Measurements from ENCODE around the gene TAOK1. TPM values are rescaled to one million over a fixed set of nuclear protein-coding genes. Genes with fewer than 3 reads are reported as not detected.

Gene TAOK1
- total RNA-seq, 1 donor from 2014 or later, result 100 TPM

GRCh38 chr17:29358416-29358815 lies 31.7 kb upstream of the TAOK1 start:
- Histone ChIP-seq H3K79me2 (ENCODE audit: insufficient read depth, low read length) (no peaks in the 10 kb centered on the region), H3K4me1 (ENCODE audit: insufficient read depth, low read length) (no peaks in the 10 kb centered on the region), H4K20me1 (ENCODE audit: insufficient read depth, low read length) (no peaks in the 10 kb centered on the region), H3K9me3 (ENCODE audit: insufficient read depth, low read depth, low read length) (no peaks in the 10 kb centered on the region), H3K36me3 (ENCODE audit: insufficient read depth, low read length) (no peaks in the 10 kb centered on the region), H3K9ac (ENCODE audit: low read length) (no peak overlapping the region), H3K4me2 (ENCODE audit: low read length) (no peak overlapping the region), H3K4me3 (ENCODE audit: insufficient read depth, low read depth, low read length) (no peak overlapping the region), H3K27ac (ENCODE audit: low read depth, low read length) (no peak overlapping the region), H2AFZ (ENCODE audit: low read depth, low read length) (no peak overlapping the region), H3K27me3 (ENCODE audit: insufficient read depth, low read length) (no peaks in the 10 kb centered on the region)
- FAIRE-seq, result no peak
- no peaks in the 10 kb centered on the region for H3K9me3 Mint-ChIP-seq (ENCODE audit: unreplicated experiment)
- H3K4me3 Mint-ChIP-seq (ENCODE audit: unreplicated experiment), result no peak overlapping the region
- DNase-seq (ENCODE audit: low read depth), result peak; percentile 44
- peaks cover 2% of the 10 kb centered on the region for H3K4me1 Mint-ChIP-seq (ENCODE audit: low read depth, unreplicated experiment)
- H3K27me3 Mint-ChIP-seq (ENCODE audit: low read depth, unreplicated experiment), result no peaks in the 10 kb centered on the region
- TF ChIP-seq CTCF (IDR thresholded peaks at IDR 0.05; ENCODE audit: insufficient read depth, low read depth, low read length) (no peak), EZH2 (IDR thresholded peaks at IDR 0.05; ENCODE audit: insufficient read depth, low read length) (no peak)
- H3K27ac Mint-ChIP-seq (ENCODE audit: unreplicated experiment), result no peak overlapping the region
- no peaks in the 10 kb centered on the region for H3K36me3 Mint-ChIP-seq (ENCODE audit: low read depth, unreplicated experiment)

- Mint-ChIP-seq H3K27me3 (ENCODE audit: low read depth, unreplicated experiment) (no peaks in the 10 kb centered on the region), H3K4me3 (ENCODE audit: unreplicated experiment) (no peak overlapping the region), H3K9me3 (ENCODE audit: unreplicated experiment) (no peaks in the 10 kb centered on the region), H3K4me1 (ENCODE audit: low read depth, unreplicated experiment) (peaks cover 2% of the 10 kb centered on the region), H3K36me3 (ENCODE audit: low read depth, unreplicated experiment) (no peaks in the 10 kb centered on the region), H3K27ac (ENCODE audit: unreplicated experiment) (no peak overlapping the region)
- Histone ChIP-seq H3K4me2 (ENCODE audit: low read length) (no peak overlapping the region), H3K9me3 (ENCODE audit: insufficient read depth, low read depth, low read length) (no peaks in the 10 kb centered on the region), H3K79me2 (ENCODE audit: insufficient read depth, low read length) (no peaks in the 10 kb centered on the region), H3K36me3 (ENCODE audit: insufficient read depth, low read length) (no peaks in the 10 kb centered on the region), H2AFZ (ENCODE audit: low read depth, low read length) (no peak overlapping the region), H3K27me3 (ENCODE audit: insufficient read depth, low read length) (no peaks in the 10 kb centered on the region), H3K27ac (ENCODE audit: low read depth, low read length) (no peak overlapping the region), H3K4me3 (ENCODE audit: insufficient read depth, low read depth, low read length) (no peak overlapping the region), H4K20me1 (ENCODE audit: insufficient read depth, low read length) (no peaks in the 10 kb centered on the region), H3K9ac (ENCODE audit: low read length) (no peak overlapping the region), H3K4me1 (ENCODE audit: insufficient read depth, low read length) (no peaks in the 10 kb centered on the region)
- TF ChIP-seq EZH2 (IDR thresholded peaks at IDR 0.05; ENCODE audit: insufficient read depth, low read length), result no peak
- TF ChIP-seq CTCF (IDR thresholded peaks at IDR 0.05; ENCODE audit: insufficient read depth, low read depth, low read length), result no peak
- FAIRE-seq (no peak), DNase-seq (ENCODE audit: low read depth) (no peak)
Measured at GRCh38 chr17:29359777-29360176, 30.4 kb upstream of the TAOK1 start.

GRCh38 chr17:29363716-29364115 lies 26.4 kb upstream of the TAOK1 start:
- Mint-ChIP-seq H3K4me3 (ENCODE audit: unreplicated experiment) (no peak overlapping the region), H3K27me3 (ENCODE audit: low read depth, unreplicated experiment) (no peaks in the 10 kb centered on the region), H3K9me3 (ENCODE audit: unreplicated experiment) (no peaks in the 10 kb centered on the region), H3K4me1 (ENCODE audit: low read depth, unreplicated experiment) (no peaks in the 10 kb centered on the region), H3K36me3 (ENCODE audit: low read depth, unreplicated experiment) (no peaks in the 10 kb centered on the region), H3K27ac (ENCODE audit: unreplicated experiment) (no peak overlapping the region)
- Histone ChIP-seq H3K79me2 (ENCODE audit: insufficient read depth, low read length) (no peaks in the 10 kb centered on the region), H3K9ac (ENCODE audit: low read length) (no peak overlapping the region), H3K9me3 (ENCODE audit: insufficient read depth, low read depth, low read length) (no peaks in the 10 kb centered on the region), H3K4me2 (ENCODE audit: low read length) (no peak overlapping the region), H2AFZ (ENCODE audit: low read depth, low read length) (no peak overlapping the region), H3K27ac (ENCODE audit: low read depth, low read length) (no peak overlapping the region), H4K20me1 (ENCODE audit: insufficient read depth, low read length) (no peaks in the 10 kb centered on the region), H3K4me3 (ENCODE audit: insufficient read depth, low read depth, low read length) (no peak overlapping the region), H3K4me1 (ENCODE audit: insufficient read depth, low read length) (peaks cover 2% of the 10 kb centered on the region), H3K36me3 (ENCODE audit: insufficient read depth, low read length) (no peaks in the 10 kb centered on the region), H3K27me3 (ENCODE audit: insufficient read depth, low read length) (no peaks in the 10 kb centered on the region)
- no peak for DNase-seq (ENCODE audit: low read depth)
- no peak for TF ChIP-seq EZH2 (IDR thresholded peaks at IDR 0.05; ENCODE audit: insufficient read depth, low read length)
- TF ChIP-seq CTCF (IDR thresholded peaks at IDR 0.05; ENCODE audit: insufficient read depth, low read depth, low read length), result no peak
- no peak for FAIRE-seq

Measured in astrocyte (in vitro differentiated cells and primary cell).